ENCODE data around the gene HCFC1.

HCFC1 gene

GRCh38 chrX:153901753-153902140 is 69.9 kb downstream of the HCFC1 start:
- FAIRE-seq, result no peak
- no peak for DNase-seq (ENCODE audit: insufficient read length)

GRCh38 chrX:153900831-153901752 is 70.5 kb downstream of the HCFC1 start:
- DNase-seq (ENCODE audit: insufficient read length) (peak; percentile 77), FAIRE-seq (peak; percentile 79)
- TF ChIP-seq TAF1 (IDR thresholded peaks at IDR 0.05; ENCODE audit: borderline replicate concordance, low read depth, low read length), result no peak
- TF ChIP-seq POLR2A (IDR thresholded peaks at IDR 0.05; ENCODE audit: low read depth, low read length), result no peak
- 0 out of 2 replicates have a peak, but pooled peaks have one; percentile 12 for TF ChIP-seq POLR2AphosphoS5 (IDR thresholded peaks at IDR 0.05; ENCODE audit: low read depth, low read length)

More at GRCh38 chrX:153901753-153902140, 69.9 kb downstream of the HCFC1 start:
- TF ChIP-seq POLR2A (IDR thresholded peaks at IDR 0.05; ENCODE audit: low read depth, low read length) (no peak), TAF1 (IDR thresholded peaks at IDR 0.05; ENCODE audit: borderline replicate concordance, low read depth, low read length) (no peak), POLR2AphosphoS5 (IDR thresholded peaks at IDR 0.05; ENCODE audit: low read depth, low read length) (no peak)

GRCh38 chrX:153897899-153898298 is 73.7 kb downstream of the HCFC1 start:
- TF ChIP-seq TAF1 (IDR thresholded peaks at IDR 0.05; ENCODE audit: borderline replicate concordance, low read depth, low read length), result no peak
- TF ChIP-seq POLR2A (IDR thresholded peaks at IDR 0.05; ENCODE audit: low read depth, low read length), result no peak
- TF ChIP-seq POLR2AphosphoS5 (IDR thresholded peaks at IDR 0.05; ENCODE audit: low read depth, low read length), result no peak
- DNase-seq (ENCODE audit: insufficient read length) (no peak), FAIRE-seq (no peak)
